Endothelial cell of umbilical vein (primary cell): ENCODE data around the gene LRRC52. TPM values are rescaled to one million over a fixed set of nuclear protein-coding genes. Genes with fewer than 3 reads are reported as not detected.

ENCODE experiments used
- BruUV-seq: library from RNA; stranded (reverse); fragments of 400-500 nt; replicated peaks from 2 replicates; lab custom pipeline; 2021; lab: Mats Ljungman, UMichigan
- CTCF ChIA-PET: fragments of 300-600, 350-600 bp; sonication (Branson Sonifier 250); formaldehyde crosslinking; loops from one replicate; lab custom pipeline; 2021; ENCODE audit warnings: antibody characterized with exemption, inconsistent platforms; lab: Charles Lee
- POLR2A ChIA-PET: fragments of 300-600, 350-600 bp; sonication (Branson Sonifier 250); formaldehyde crosslinking; loops from one replicate; lab custom pipeline; 2021; ENCODE audit warnings: antibody characterized with exemption, inconsistent platforms; lab: Charles Lee
- DNase-seq: peaks from one replicate; pipeline ENCODE4 v3.0.0-alpha.2; 2011; ENCODE audit warnings: low read depth, low spot score
- FAIRE-seq: peaks from 2 replicates; lab custom pipeline; 2011; peaks lifted over from hg19 to GRCh38; lab: Jason Lieb, UNC
- H2AFZ ChIP-seq: 2 replicates; pipeline ENCODE4 v1.6.0; 2012; ENCODE audit warnings: low read depth, low read length, control low read depth, inconsistent platforms
- H3K27ac ChIP-seq: 2 replicates; pipeline ENCODE4 v1.5.1; 2011; ENCODE audit warnings: low read depth, mild to moderate bottlenecking, control low read depth, low read length, moderate library complexity; ENCODE audit not compliant: insufficient read depth
- H3K27me3 ChIP-seq, 2 experiments: 2 replicates each; pipeline versions ENCODE4 v1.6.0 to v1.6.1; 2011; ENCODE audit warnings: low read length in 2 of 2, mixed read lengths in 1 of 2; ENCODE audit not compliant: control insufficient read depth in 2 of 2, insufficient read depth in 2 of 2
- H3K36me3 ChIP-seq, 2 experiments: 2 replicates in 1 of 2; 3 replicates in 1 of 2; pipeline ENCODE4 v1.5.1; 2011; ENCODE audit warnings: low read length in 2 of 2, mild to moderate bottlenecking in 1 of 2, moderate library complexity in 1 of 2; ENCODE audit not compliant: control insufficient read depth in 2 of 2, insufficient read depth in 2 of 2; ENCODE audit errors: extremely low read depth in 1 of 2
- H3K4me1 ChIP-seq: 3 replicates; pipeline ENCODE4 v1.5.1; 2011; ENCODE audit warnings: mild to moderate bottlenecking, low read length; ENCODE audit not compliant: control insufficient read depth, insufficient read depth; ENCODE audit errors: extremely low read depth
- H3K4me2 ChIP-seq: 2 replicates; pipeline ENCODE4 v1.6.1; 2011; ENCODE audit warnings: low read length, control low read depth, mixed read lengths; ENCODE audit not compliant: insufficient read depth
- H3K4me3 ChIP-seq, 3 experiments: fragments of 200-600 bp in 1 of 3; sonication (generic), shearing (Covaris generic) in 1 of 3; replicated peaks in 1 of 3; 2 replicates each; pipeline ENCODE4 v1.5.1; 2011 to 2016; ENCODE audit warnings: control low read depth in 3 of 3, low read length in 3 of 3, mild to moderate bottlenecking in 2 of 3, inconsistent platforms in 1 of 3, low read depth in 1 of 3, moderate library complexity in 1 of 3; ENCODE audit not compliant: insufficient read depth in 1 of 3
- H3K79me2 ChIP-seq: 2 replicates; pipeline ENCODE4 v1.6.0; 2012; ENCODE audit warnings: low read length, inconsistent platforms; ENCODE audit not compliant: control insufficient read depth, insufficient read depth
- H3K9ac ChIP-seq: replicated peaks from 2 replicates; pipeline ENCODE3; 2011; ENCODE audit warnings: low read length, control low read depth; ENCODE audit not compliant: insufficient read depth; ENCODE audit errors: extremely low read depth
- H3K9me1 ChIP-seq: replicated peaks from 3 replicates; pipeline ENCODE4 v1.6.0; 2011; ENCODE audit warnings: mild to moderate bottlenecking, low read length; ENCODE audit not compliant: control insufficient read depth, insufficient read depth; ENCODE audit errors: extremely low read depth
- H3K9me3 ChIP-seq: replicated peaks from 2 replicates; pipeline ENCODE4 v1.5.1; 2012; ENCODE audit warnings: low read length, inconsistent platforms; ENCODE audit not compliant: control insufficient read depth, insufficient read depth
- H4K20me1 ChIP-seq: replicated peaks from 2 replicates; pipeline ENCODE3; 2011; ENCODE audit warnings: mild to moderate bottlenecking, low read length; ENCODE audit not compliant: control insufficient read depth, insufficient read depth; ENCODE audit errors: extremely low read depth
- CTCF ChIP-seq, 2 donors: IDR thresholded peaks; 1 replicate in 1 of 2; 2 replicates in 1 of 2; pipeline ENCODE4 v1.5.1; 2011; ENCODE audit warnings: low read length in 2 of 2, mild to moderate bottlenecking in 2 of 2, moderate library complexity in 2 of 2, control low read depth in 1 of 2, inconsistent platforms in 1 of 2, low read depth in 1 of 2; ENCODE audit not compliant: insufficient read depth in 1 of 2; ENCODE audit errors: extremely low read depth in 1 of 2
- EZH2 ChIP-seq: IDR thresholded peaks from 2 replicates; pipeline ENCODE4 v1.6.1; 2012; ENCODE audit warnings: borderline replicate concordance, low read depth, mild to moderate bottlenecking, moderate library complexity, low read length, inconsistent platforms; ENCODE audit not compliant: severe bottlenecking
- dilution Hi-C: fragments of 300-500 bp; cut with MboI; formaldehyde crosslinking; loops from one replicate; pipeline ENCODE4 v1.15.0; 2019; ENCODE audit warnings: low sequenced_read_pairs; ENCODE audit not compliant: extremely low pct_ligation_motif_present
- intact Hi-C: fragments of 100-400 bp; cut with micrococcal nuclease; formaldehyde crosslinking; loops from one replicate; pipeline ENCODE4 v1.10.0; 2022
- polyA plus RNA-seq, 4 experiments: library from polyadenylated mRNA; depleted of rRNA in 3 of 4; stranded (reverse) in 3 of 4; unstranded in 1 of 4; fragments of >200 nt; gene quantifications; 2 replicates each; pipeline versions ENCODE4 v1.2.1 to v1.2.3, GENCODE V29; 2011 to 2012; ENCODE audit warnings: missing spikeins in 1 of 4
- total RNA-seq: library from RNA; stranded (reverse); gene quantifications from 2 replicates; pipeline ENCODE4 v1.2.3, GENCODE V29; 2021

The LRRC52 gene
- total and polyA plus RNA-seq, 2 donors (not counting 3 experiments of a cell fraction or from before 2014, with no cell fraction given) = not detected

- FAIRE-seq = peak; percentile 96
- POLR2A ChIA-PET = no interaction called here
- Histone ChIP-seq H3K27ac (no peak overlapping the region), H3K9ac (no peak overlapping the region), H3K79me2 (no peaks in the 10 kb centered on the region), H2AFZ (no peak overlapping the region), H3K4me3 (no peak overlapping the region), H3K9me1 (no peaks in the 10 kb centered on the region), H4K20me1 (no peaks in the 10 kb centered on the region), H3K36me3 (no peaks in the 10 kb centered on the region), H3K27me3 (peaks cover 24 to 33% of the 10 kb centered on the region in 2 experiments), H3K4me1 (peaks cover 5% of the 10 kb centered on the region), H3K9me3 (no peaks in the 10 kb centered on the region), H3K4me2 (no peak overlapping the region)
- no TSS peak for BruUV-seq
- intact Hi-C loops = loop anchor here (1.0 kb wide), 6 partner anchors 185 to 449 kb away; no protein-coding TSS in a partner anchor
- dilution Hi-C loops = no loop called here
- CTCF ChIA-PET = interaction anchor here (0.6 to 13.2 kb wide), 36 partner anchors 9 to 479 kb away, joined by 3 to 376 read pairs (median 4); partner anchors contain the start of gene LMX1A
- peak; percentile 82 for DNase-seq
- TF ChIP-seq EZH2 (no peak), CTCF (IDR thresholded peaks at IDR 0.05; ENCODE audit: extremely low read depth in 1 of 2, insufficient read depth in 1 of 2, low read depth in 1 of 2, low read length in 2 of 2) (peak; percentile 66 to 74)
Observed at GRCh38 chr1:165592945-165593823, 49.4 kb downstream of the LRRC52 start.
